Measurements from ENCODE around the gene TRIM5.
A peak's percentile ranks its signal among the peaks of the same experiment; 100 is the strongest.

Gene TRIM5

GRCh38 chr11:5624489-5625279 lies 60.2 kb downstream of the TRIM5 start, which contains the start of gene TRIM34:
Gene TRIM34, plus strand, starts transcription at chr11:5625001. Its CDS starts 7,331 bp downstream, at chr11:5632332.
- peak; percentile 28 to 32 for DNase-seq (ENCODE audit: low read depth in 2 of 2)

- DNase-seq (ENCODE audit: low read depth in 2 of 2): no peak
These were observed 62.1 kb downstream of the TRIM5 start for GRCh38 chr11:5622802-5623201.

GRCh38 chr11:5621580-5621979 lies 63.3 kb downstream of the TRIM5 start:
- no peak for DNase-seq (ENCODE audit: low read depth in 2 of 2)

GRCh38 chr11:5620651-5621521 lies 64.0 kb downstream of the TRIM5 start:
- DNase-seq (ENCODE audit: low read depth in 2 of 2): no peak

GRCh38 chr11:5618807-5619206 lies 66.1 kb downstream of the TRIM5 start:
- DNase-seq (ENCODE audit: low read depth in 2 of 2): no peak

All from stimulated activated CD4-positive, alpha-beta T cell treated with anti-CD3 and anti-CD28 coated beads, Interleukin-1b, Interleukin-23, amount 100 ng/mL, for 1 hour (primary cell).